HL-60/S4 (cell line): Measurements from ENCODE around the gene RELN.

Experiments used
- in situ Hi-C: fragments of 300-500 bp; cut with MboI; formaldehyde crosslinking; loops from 2 replicates; pipeline ENCODE4 v1.14.3; 2022; ENCODE audit warnings: low sequenced_read_pairs

Gene RELN

GRCh38 chr7:103991406-103991805 is 1.9 kb upstream of the RELN start:
- in situ Hi-C loops: no loop called here

GRCh38 chr7:103990991-103991390 is 1.5 kb upstream of the RELN start:
- in situ Hi-C loops: no loop called here

GRCh38 chr7:103989785-103990767 is 618 bp upstream of the RELN start:
- in situ Hi-C loops: no loop called here

GRCh38 chr7:103988468-103989199 is 824 bp downstream of the RELN start:
- in situ Hi-C loops: no loop called here

- in situ Hi-C loops: no loop called here
Observed at GRCh38 chr7:103987451-103987850, 2.0 kb downstream of the RELN start.

- in situ Hi-C loops: no loop called here
Observed at GRCh38 chr7:103985565-103986126, 3.8 kb downstream of the RELN start.

GRCh38 chr7:103984050-103984449 is 5.4 kb downstream of the RELN start:
- in situ Hi-C loops: no loop called here

- in situ Hi-C loops: no loop called here
Observed at GRCh38 chr7:103983201-103983977, 6.1 kb downstream of the RELN start.

GRCh38 chr7:103981003-103981423 is 8.4 kb downstream of the RELN start:
- in situ Hi-C loops: no loop called here

- in situ Hi-C loops: no loop called here
Observed at GRCh38 chr7:103972779-103973434, 16.6 kb downstream of the RELN start.

- in situ Hi-C loops: no loop called here
Observed at GRCh38 chr7:103967401-103967800, 22.1 kb downstream of the RELN start.

GRCh38 chr7:103966593-103967277 is 22.7 kb downstream of the RELN start:
- in situ Hi-C loops: no loop called here

- in situ Hi-C loops: no loop called here
Observed at GRCh38 chr7:103964269-103964668, 25.2 kb downstream of the RELN start.

- in situ Hi-C loops: no loop called here
Observed at GRCh38 chr7:103962070-103962469, 27.4 kb downstream of the RELN start.

- in situ Hi-C loops: no loop called here
Observed at GRCh38 chr7:103958284-103958818, 31.1 kb downstream of the RELN start.

GRCh38 chr7:103955985-103956384 is 33.5 kb downstream of the RELN start:
- in situ Hi-C loops: no loop called here

- in situ Hi-C loops: no loop called here
Observed at GRCh38 chr7:103952408-103952807, 37.0 kb downstream of the RELN start.

GRCh38 chr7:103951311-103951710 is 38.1 kb downstream of the RELN start:
- in situ Hi-C loops: no loop called here

GRCh38 chr7:103949374-103949773 is 40.1 kb downstream of the RELN start:
- in situ Hi-C loops: no loop called here
